ENCODE results near the gene USP51.
"Not testable (repeated sequence)": the region's sequence is repeated elsewhere in the genome, so short reads cannot be mapped to it uniquely, and the experiment has no call there.

The USP51 gene

GRCh38 chrX:55489314-55490009 lies at the start of gene USP51:
TSS of gene USP51 (minus strand) at chrX:55489848. CDS start at chrX:55488939, 909 bp downstream.
- peak; percentile 41 for DNase-seq

- DNase-seq: no peak
Observed at GRCh38 chrX:55524487-55524886, 34.8 kb upstream of the USP51 start.

DNA sequence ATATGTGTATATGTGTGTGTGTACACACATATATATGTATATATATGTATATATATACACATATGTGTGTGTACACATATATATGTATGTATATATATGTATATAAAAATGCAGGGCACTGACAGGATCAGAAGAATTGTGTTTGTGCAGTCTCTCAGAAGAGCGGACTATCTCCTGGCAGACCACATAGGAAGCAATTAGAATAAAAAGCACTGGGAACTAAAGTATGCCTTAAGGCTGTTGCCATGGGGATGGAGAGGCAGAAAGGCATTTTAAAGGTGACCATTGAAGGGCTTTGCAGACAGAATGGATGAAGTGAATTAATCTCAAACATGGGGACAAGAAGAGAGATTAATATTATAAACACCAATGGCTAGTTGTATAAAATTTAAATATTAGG lies 33.7 kb upstream of the USP51 start:
- DNase-seq: no peak

- DNase-seq: no peak
Observed at GRCh38 chrX:55522596-55523276, 33.1 kb upstream of the USP51 start.

DNA sequence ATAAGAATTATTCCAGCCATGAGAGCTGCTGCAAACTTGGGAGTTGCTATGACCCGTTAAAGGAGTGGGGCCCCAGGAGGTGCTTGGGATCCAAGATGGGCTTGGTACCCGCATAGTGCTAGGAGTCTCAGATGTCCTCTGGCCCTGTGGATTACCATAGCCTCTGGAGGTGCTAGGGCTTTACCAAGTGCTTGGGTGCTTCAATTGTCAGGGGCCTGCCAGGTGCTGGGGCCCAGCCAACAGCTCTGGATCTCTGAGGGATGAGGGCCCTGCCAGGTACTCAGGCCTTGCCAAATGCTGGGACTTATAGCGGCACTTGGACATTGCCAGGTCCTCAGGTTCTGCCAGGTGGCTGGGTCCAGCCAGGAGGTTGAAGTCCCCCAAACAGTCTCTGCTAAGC lies 32.0 kb upstream of the USP51 start:
- no peak for DNase-seq

DNA sequence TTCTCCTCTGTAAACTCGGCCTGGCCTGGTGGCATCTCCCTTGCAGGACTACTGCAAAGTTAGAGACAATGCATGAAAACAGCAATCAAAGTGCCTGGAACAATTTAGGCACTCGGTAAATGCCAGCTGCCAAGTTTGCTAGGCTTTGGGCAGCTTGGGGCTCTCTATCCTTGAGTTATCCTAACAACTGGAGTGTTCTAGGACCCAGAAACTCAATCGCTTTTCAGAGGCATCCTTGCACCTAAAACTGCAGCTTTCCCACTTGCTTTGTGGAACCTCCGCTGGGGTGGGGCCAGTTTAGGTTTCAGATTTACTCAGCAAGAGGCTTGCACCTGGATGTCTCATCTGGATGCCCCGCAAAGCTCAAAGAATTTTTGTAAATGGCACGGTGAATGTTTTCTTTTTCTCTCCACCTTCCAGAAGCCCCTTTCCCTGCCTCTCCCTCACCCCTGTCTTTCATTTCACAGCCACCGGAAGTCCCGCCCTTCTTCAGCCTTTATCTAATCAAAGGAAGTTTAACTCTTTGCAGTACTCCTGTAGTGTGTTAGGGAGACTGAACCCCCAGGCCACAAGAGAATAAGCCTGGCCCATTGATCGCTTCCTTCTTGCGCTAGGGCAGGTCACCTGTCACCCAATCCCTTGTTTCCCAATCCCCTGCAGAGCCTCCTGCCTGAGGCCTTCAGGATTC lies 27.3 kb upstream of the USP51 start:
- DNase-seq: not testable (repeated sequence)

DNA sequence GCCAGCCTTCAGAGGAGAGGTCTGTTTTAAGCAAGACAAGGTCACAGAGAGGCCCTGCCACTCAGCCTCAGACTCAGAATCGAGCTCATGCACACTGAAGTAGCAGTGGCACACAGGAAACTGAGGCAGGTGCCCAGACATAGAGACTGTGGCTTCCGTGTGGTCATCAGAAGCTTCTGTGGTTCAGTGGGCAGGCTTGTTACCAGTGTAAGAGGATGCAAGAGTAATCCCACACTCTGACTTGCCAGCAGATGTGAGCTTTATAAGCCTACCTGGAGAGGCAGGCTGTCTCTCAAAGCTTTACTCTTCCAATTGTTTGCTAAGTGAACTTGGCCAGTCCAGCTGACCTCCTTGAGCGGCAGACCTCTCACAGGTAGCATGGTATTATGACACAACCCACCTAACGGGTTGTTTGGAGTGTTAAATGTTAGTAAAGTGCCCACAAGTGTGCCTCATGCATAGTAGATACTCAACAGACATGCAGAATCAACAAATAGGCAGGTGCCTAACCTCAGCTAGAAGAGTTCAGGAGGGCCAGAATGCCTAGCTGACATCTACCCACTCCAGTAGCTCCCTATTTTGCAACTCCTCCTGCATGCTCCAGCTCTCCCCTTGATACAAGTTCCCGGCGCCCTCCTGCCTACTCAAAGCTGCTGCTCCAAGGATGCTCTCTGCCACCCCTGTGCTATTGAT lies 23.5 kb upstream of the USP51 start:
- not testable (repeated sequence) for DNase-seq

- DNase-seq: not testable (repeated sequence)
Observed at GRCh38 chrX:55508410-55509152, 18.9 kb upstream of the USP51 start.

- not testable (repeated sequence) for DNase-seq
Observed at GRCh38 chrX:55507699-55508098, 18.1 kb upstream of the USP51 start.

GRCh38 chrX:55507010-55507409 lies 17.4 kb upstream of the USP51 start:
- not testable (repeated sequence) for DNase-seq

- DNase-seq: no peak
Observed at GRCh38 chrX:55490974-55491373, 1.3 kb upstream of the USP51 start.

GRCh38 chrX:55490121-55490520 lies 473 bp upstream of the USP51 start:
- no peak for DNase-seq

DNA sequence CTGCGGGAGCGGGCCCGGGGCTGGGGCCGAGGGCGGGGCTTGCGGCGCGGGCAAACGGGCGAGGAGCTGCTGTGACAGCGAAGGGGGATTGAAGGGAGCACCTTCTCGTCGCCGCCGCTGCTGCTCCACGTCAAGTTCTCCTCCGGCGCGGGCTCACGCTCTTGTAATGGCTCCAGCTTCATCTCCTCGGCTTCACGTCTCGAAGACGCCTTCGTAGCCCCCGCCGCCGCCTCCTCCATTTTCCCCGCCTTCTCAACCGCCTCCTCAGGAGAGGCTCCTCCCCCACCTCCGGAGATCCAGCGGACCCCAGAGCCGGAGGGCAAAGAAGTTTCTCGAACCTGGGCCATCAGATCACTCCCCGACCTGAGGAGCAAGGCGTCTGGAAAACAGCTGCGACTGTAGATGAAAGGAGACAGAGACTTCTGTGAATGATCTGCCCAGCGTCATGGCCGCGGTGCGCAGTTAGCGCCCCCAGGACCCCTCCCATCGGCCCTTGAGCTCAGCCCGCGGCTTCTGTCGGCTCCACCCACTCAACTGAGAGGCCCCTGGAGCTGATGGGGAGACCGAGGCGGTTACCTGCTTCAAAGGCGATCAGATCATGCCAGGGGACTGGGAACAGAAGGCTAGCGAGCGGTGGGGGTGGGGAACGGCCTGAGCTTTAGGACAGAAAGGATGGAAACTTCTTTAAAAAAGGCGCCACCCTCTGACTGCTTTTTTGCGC lies 895 bp downstream of the USP51 start:
- no peak for DNase-seq

- no peak for DNase-seq
Observed at GRCh38 chrX:55488006-55488592, 1.5 kb downstream of the USP51 start.

DNA sequence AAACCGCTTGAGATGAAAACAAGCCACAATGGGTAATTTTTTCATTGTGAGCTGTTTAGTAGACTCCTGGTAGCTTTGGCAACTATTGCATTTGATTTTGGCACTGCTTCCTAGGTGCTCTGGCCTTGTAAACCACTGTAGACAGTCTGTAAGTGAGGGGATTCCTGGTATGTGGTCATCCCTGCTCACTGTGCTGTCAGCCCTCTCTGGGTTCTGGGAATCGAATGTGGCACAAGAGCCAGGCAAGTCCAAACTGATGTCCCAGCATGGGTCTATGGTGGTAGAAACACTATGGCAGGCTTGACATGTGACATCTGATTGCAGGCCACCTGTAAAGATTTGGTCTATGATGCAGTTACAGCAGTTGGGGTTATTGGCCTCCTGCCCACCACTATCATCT lies 2.5 kb downstream of the USP51 start:
- no peak for DNase-seq

DNA sequence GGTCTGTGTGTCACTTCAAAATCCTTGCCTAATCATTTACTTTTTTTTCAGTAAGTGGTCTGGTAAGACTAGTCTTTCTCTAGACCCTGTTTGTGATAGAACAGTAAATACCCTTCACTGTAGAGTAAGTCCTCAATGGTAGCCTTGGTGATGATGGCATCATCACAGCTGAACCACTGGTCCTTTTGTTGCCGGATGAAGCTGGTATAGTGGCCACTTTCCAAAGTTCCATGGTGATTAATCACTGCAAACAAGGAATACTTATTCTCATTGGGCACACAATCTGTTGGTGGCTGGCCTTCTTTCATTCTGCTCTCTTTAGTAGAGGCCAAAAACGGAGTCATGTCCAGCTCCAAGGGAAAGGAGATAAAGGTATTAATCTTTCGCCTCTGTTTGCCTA lies 2.9 kb downstream of the USP51 start:
- no peak for DNase-seq

DNA sequence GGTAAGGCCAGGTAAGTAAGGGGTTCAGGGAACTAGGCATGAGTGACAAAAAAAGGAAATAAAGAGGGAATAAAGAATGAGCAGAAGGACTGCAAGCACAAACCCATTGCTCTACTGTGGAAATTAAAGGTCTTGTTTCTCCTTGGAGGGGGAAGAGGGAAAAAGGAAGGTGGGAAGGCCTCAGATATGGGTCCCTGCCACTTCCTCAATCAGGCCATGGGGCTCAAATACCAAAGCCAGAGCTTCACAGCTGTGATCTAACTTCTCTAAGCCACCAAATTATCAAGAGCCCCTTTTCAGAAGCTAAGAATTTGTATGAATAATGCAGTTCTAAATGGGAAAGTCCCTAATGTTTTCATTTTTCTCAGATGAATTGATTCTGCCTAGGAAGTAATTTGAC lies 4.7 kb downstream of the USP51 start:
- DNase-seq: no peak

- no peak for DNase-seq
Observed at GRCh38 chrX:55480390-55481062, 9.1 kb downstream of the USP51 start.

DNA sequence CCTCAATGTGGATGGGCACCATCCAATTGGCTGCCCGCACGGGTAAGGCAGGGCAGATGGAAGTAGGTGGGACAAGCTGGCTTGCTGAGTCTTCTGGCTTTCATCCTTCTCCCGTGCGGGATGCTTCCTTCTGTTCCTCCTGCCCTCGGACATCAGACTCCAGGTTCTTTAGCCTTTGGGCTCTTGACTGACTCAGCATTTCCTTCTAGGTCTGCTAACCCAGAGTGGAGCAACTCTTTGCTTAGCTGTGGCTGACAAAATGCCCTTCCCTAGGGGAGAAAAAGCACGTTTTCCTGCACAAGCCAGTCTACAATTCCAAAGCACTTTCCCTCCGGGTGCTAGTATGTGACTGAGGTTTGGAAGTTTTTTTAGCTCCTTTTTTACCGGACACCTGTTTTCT lies 9.7 kb downstream of the USP51 start:
- DNase-seq: not testable (repeated sequence)

- DNase-seq: not testable (repeated sequence)
Observed at GRCh38 chrX:55465791-55466190, 23.9 kb downstream of the USP51 start.

DNA sequence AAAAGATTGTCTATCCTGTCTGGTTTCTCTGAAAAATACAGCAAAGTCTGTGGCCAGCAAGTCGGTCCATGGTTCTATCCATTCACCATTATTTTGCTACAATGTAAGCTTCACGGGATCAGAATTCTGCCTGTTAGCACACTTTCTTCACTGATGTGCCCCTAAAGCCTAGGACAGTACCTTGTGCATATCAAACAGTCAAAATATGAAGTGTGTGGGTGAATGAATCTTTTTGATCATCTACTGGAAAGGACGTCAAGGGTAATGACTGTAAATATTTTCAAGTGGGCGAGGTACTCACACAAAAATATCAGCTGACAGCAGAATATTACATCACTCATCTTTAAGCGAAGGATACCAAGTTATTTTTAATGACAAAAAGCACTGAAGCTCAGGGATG lies 24.5 kb downstream of the USP51 start:
- not testable (repeated sequence) for DNase-seq

All from KG1 (cell line).